Endothelial cell of umbilical vein (primary cell): ENCODE results near the gene SLC7A10. TPM values are rescaled to one million over a fixed set of nuclear protein-coding genes. Genes with fewer than 3 reads are reported as not detected.

Experiments used
- BruUV-seq: library from RNA; stranded (reverse); fragments of 400-500 nt; replicated peaks from 2 replicates; lab custom pipeline; 2021; lab: Mats Ljungman, UMichigan
- CTCF ChIA-PET: fragments of 300-600, 350-600 bp; sonication (Branson Sonifier 250); formaldehyde crosslinking; loops from one replicate; lab custom pipeline; 2021; ENCODE audit warnings: antibody characterized with exemption, inconsistent platforms; lab: Charles Lee
- POLR2A ChIA-PET: fragments of 300-600, 350-600 bp; sonication (Branson Sonifier 250); formaldehyde crosslinking; loops from one replicate; lab custom pipeline; 2021; ENCODE audit warnings: antibody characterized with exemption, inconsistent platforms; lab: Charles Lee
- DNase-seq: peaks from one replicate; pipeline ENCODE4 v3.0.0-alpha.2; 2011; ENCODE audit warnings: low read depth, low spot score
- FAIRE-seq: peaks from 2 replicates; lab custom pipeline; 2011; peaks lifted over from hg19 to GRCh38; lab: Jason Lieb, UNC
- H2AFZ ChIP-seq: 2 replicates; pipeline ENCODE4 v1.6.0; 2012; ENCODE audit warnings: low read depth, low read length, control low read depth, inconsistent platforms
- H3K27ac ChIP-seq: 2 replicates; pipeline ENCODE4 v1.5.1; 2011; ENCODE audit warnings: low read depth, mild to moderate bottlenecking, control low read depth, low read length, moderate library complexity; ENCODE audit not compliant: insufficient read depth
- H3K27me3 ChIP-seq, 2 experiments: 2 replicates each; pipeline versions ENCODE4 v1.6.0 to v1.6.1; 2011; ENCODE audit warnings: low read length in 2 of 2, mixed read lengths in 1 of 2; ENCODE audit not compliant: control insufficient read depth in 2 of 2, insufficient read depth in 2 of 2
- H3K36me3 ChIP-seq, 2 experiments: 2 replicates in 1 of 2; 3 replicates in 1 of 2; pipeline ENCODE4 v1.5.1; 2011; ENCODE audit warnings: low read length in 2 of 2, mild to moderate bottlenecking in 1 of 2, moderate library complexity in 1 of 2; ENCODE audit not compliant: control insufficient read depth in 2 of 2, insufficient read depth in 2 of 2; ENCODE audit errors: extremely low read depth in 1 of 2
- H3K4me1 ChIP-seq: 3 replicates; pipeline ENCODE4 v1.5.1; 2011; ENCODE audit warnings: mild to moderate bottlenecking, low read length; ENCODE audit not compliant: control insufficient read depth, insufficient read depth; ENCODE audit errors: extremely low read depth
- H3K4me2 ChIP-seq: 2 replicates; pipeline ENCODE4 v1.6.1; 2011; ENCODE audit warnings: low read length, control low read depth, mixed read lengths; ENCODE audit not compliant: insufficient read depth
- H3K4me3 ChIP-seq, 3 experiments: fragments of 200-600 bp in 1 of 3; sonication (generic), shearing (Covaris generic) in 1 of 3; replicated peaks in 1 of 3; 2 replicates each; pipeline ENCODE4 v1.5.1; 2011 to 2016; ENCODE audit warnings: control low read depth in 3 of 3, low read length in 3 of 3, mild to moderate bottlenecking in 2 of 3, inconsistent platforms in 1 of 3, low read depth in 1 of 3, moderate library complexity in 1 of 3; ENCODE audit not compliant: insufficient read depth in 1 of 3
- H3K79me2 ChIP-seq: 2 replicates; pipeline ENCODE4 v1.6.0; 2012; ENCODE audit warnings: low read length, inconsistent platforms; ENCODE audit not compliant: control insufficient read depth, insufficient read depth
- H3K9ac ChIP-seq: replicated peaks from 2 replicates; pipeline ENCODE3; 2011; ENCODE audit warnings: low read length, control low read depth; ENCODE audit not compliant: insufficient read depth; ENCODE audit errors: extremely low read depth
- H3K9me1 ChIP-seq: replicated peaks from 3 replicates; pipeline ENCODE4 v1.6.0; 2011; ENCODE audit warnings: mild to moderate bottlenecking, low read length; ENCODE audit not compliant: control insufficient read depth, insufficient read depth; ENCODE audit errors: extremely low read depth
- H3K9me3 ChIP-seq: replicated peaks from 2 replicates; pipeline ENCODE4 v1.5.1; 2012; ENCODE audit warnings: low read length, inconsistent platforms; ENCODE audit not compliant: control insufficient read depth, insufficient read depth
- H4K20me1 ChIP-seq: replicated peaks from 2 replicates; pipeline ENCODE3; 2011; ENCODE audit warnings: mild to moderate bottlenecking, low read length; ENCODE audit not compliant: control insufficient read depth, insufficient read depth; ENCODE audit errors: extremely low read depth
- CTCF ChIP-seq, 2 donors: IDR thresholded peaks; 1 replicate in 1 of 2; 2 replicates in 1 of 2; pipeline ENCODE4 v1.5.1; 2011; ENCODE audit warnings: low read length in 2 of 2, mild to moderate bottlenecking in 2 of 2, moderate library complexity in 2 of 2, control low read depth in 1 of 2, inconsistent platforms in 1 of 2, low read depth in 1 of 2; ENCODE audit not compliant: insufficient read depth in 1 of 2; ENCODE audit errors: extremely low read depth in 1 of 2
- EZH2 ChIP-seq: IDR thresholded peaks from 2 replicates; pipeline ENCODE4 v1.6.1; 2012; ENCODE audit warnings: borderline replicate concordance, low read depth, mild to moderate bottlenecking, moderate library complexity, low read length, inconsistent platforms; ENCODE audit not compliant: severe bottlenecking
- FOS ChIP-seq: IDR thresholded peaks from 2 replicates; pipeline ENCODE4 v1.6.1; 2011; ENCODE audit warnings: mild to moderate bottlenecking, low read length, moderate library complexity, borderline replicate concordance; ENCODE audit not compliant: insufficient read depth
- GATA2 ChIP-seq: IDR thresholded peaks from 2 replicates; pipeline ENCODE4 v1.7.0; 2011; ENCODE audit warnings: low read depth, mild to moderate bottlenecking, moderate library complexity, mixed read lengths, low read length; ENCODE audit not compliant: insufficient read length, insufficient read depth
- JUN ChIP-seq: IDR thresholded peaks from 2 replicates; pipeline ENCODE4 v1.6.1; 2011; ENCODE audit warnings: borderline replicate concordance, low read depth; ENCODE audit not compliant: insufficient read length, insufficient read depth
- MYC ChIP-seq: IDR thresholded peaks from one replicate; pipeline ENCODE4 v1.6.1; 2011; ENCODE audit warnings: mild to moderate bottlenecking, low read depth, low read length
- POLR2A ChIP-seq: IDR thresholded peaks from 2 replicates; pipeline ENCODE4 v1.6.1; 2012; ENCODE audit warnings: low read depth, mild to moderate bottlenecking, control low read depth, low read length
- POLR2AphosphoS5 ChIP-seq: IDR thresholded peaks from 2 replicates; pipeline ENCODE4 v1.6.1; 2012; ENCODE audit warnings: low read depth, mild to moderate bottlenecking, control low read depth, low read length, moderate library complexity; ENCODE audit not compliant: insufficient read depth
- dilution Hi-C: fragments of 300-500 bp; cut with MboI; formaldehyde crosslinking; loops from one replicate; pipeline ENCODE4 v1.15.0; 2019; ENCODE audit warnings: low sequenced_read_pairs; ENCODE audit not compliant: extremely low pct_ligation_motif_present
- intact Hi-C: fragments of 100-400 bp; cut with micrococcal nuclease; formaldehyde crosslinking; loops from one replicate; pipeline ENCODE4 v1.10.0; 2022
- polyA plus RNA-seq, 4 experiments: library from polyadenylated mRNA; depleted of rRNA in 3 of 4; stranded (reverse) in 3 of 4; unstranded in 1 of 4; fragments of >200 nt; gene quantifications; 2 replicates each; pipeline versions ENCODE4 v1.2.1 to v1.2.3, GENCODE V29; 2011 to 2012; ENCODE audit warnings: missing spikeins in 1 of 4
- total RNA-seq: library from RNA; stranded (reverse); gene quantifications from 2 replicates; pipeline ENCODE4 v1.2.3, GENCODE V29; 2021
- TF ChIP-seq, protein P1 (sequence below): IDR thresholded peaks from 2 replicates; pipeline ENCODE4 v1.6.1; 2011; ENCODE audit not compliant: insufficient read depth, insufficient read length

The SLC7A10 gene
- total and polyA plus RNA-seq, 2 donors (not counting 3 experiments of a cell fraction or from before 2014, with no cell fraction given), result not detected

- TF ChIP-seq, protein P1, sequence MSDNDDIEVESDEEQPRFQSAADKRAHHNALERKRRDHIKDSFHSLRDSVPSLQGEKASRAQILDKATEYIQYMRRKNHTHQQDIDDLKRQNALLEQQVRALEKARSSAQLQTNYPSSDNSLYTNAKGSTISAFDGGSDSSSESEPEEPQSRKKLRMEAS, result no peak
- no peak for TF ChIP-seq POLR2AphosphoS5
- no peak for TF ChIP-seq EZH2
- TF ChIP-seq JUN, result no peak
- no peak for TF ChIP-seq CTCF (IDR thresholded peaks at IDR 0.05; ENCODE audit: extremely low read depth in 1 of 2, insufficient read depth in 1 of 2, low read depth in 1 of 2, low read length in 2 of 2)
- no peak for TF ChIP-seq GATA2
- TF ChIP-seq MYC, result no peak
- TF ChIP-seq POLR2A, result no peak
- TF ChIP-seq FOS, result no peak
- no peaks in the 10 kb centered on the region for H3K4me1 ChIP-seq
- no peaks in the 10 kb centered on the region for H3K9me1 ChIP-seq
- no peak overlapping the region for H3K4me2 ChIP-seq
- DNase-seq, result no peak
- BruUV-seq, result no TSS peak
- no peaks in the 10 kb centered on the region for H3K9me3 ChIP-seq
- no peak for FAIRE-seq
- H2AFZ ChIP-seq, result no peak overlapping the region
- no peak overlapping the region for H3K4me3 ChIP-seq
- H3K79me2 ChIP-seq, result no peaks in the 10 kb centered on the region
- no peaks in the 10 kb centered on the region for H4K20me1 ChIP-seq
- dilution Hi-C loops, result no loop called here
- no peak overlapping the region for H3K9ac ChIP-seq
- no peaks in the 10 kb centered on the region for H3K36me3 ChIP-seq
- ChIA-PET POLR2A (no interaction called here), CTCF (no interaction called here)
- H3K27me3 ChIP-seq, result no peaks in the 10 kb centered on the region
- no peak overlapping the region for H3K27ac ChIP-seq
- intact Hi-C loops, result no loop called here
These were observed 13.7 kb downstream of the SLC7A10 start for GRCh38 chr19:33211794-33212435.
